Naive thymus-derived CD8-positive, alpha-beta T cell (primary cell): ENCODE results near the gene EYS. TPM values are rescaled to one million over a fixed set of nuclear protein-coding genes. Genes with fewer than 3 reads are reported as not detected.
A peak's percentile ranks its signal among the peaks of the same experiment; 100 is the strongest.
"Not testable (repeated sequence)": the region's sequence is repeated elsewhere in the genome, so short reads cannot be mapped to it uniquely, and the experiment has no call there.

ENCODE experiments used
- ATAC-seq, 2 donors: fragments of 150-1000 bp; cut with Tn5 transposase in 1 of 2; sonication (Bioruptor Pico), chemical (Tn5 transposase) in 1 of 2; 1 replicate in 1 of 2; 2 replicates in 1 of 2; pipeline ENCODE4 v1.10.0; 2021; ENCODE audit warnings: mild to moderate bottlenecking in 2 of 2, moderate library complexity in 2 of 2
- POLR2A ChIA-PET: fragments of 350-600 bp; sonication (Branson Sonifier 250); formaldehyde crosslinking; loops from one replicate; lab custom pipeline; 2021; ENCODE audit warnings: antibody characterized with exemption; lab: Charles Lee
- DNase-seq, 10 donors: peaks; one replicate each; pipeline versions ENCODE4 v3.0.0 to v3.0.0-alpha.2; 2020 to 2022
- H3K27ac Mint-ChIP-seq, 10 donors: one replicate each; pipeline ENCODE4 v1.8.0; 2020 to 2022; ENCODE audit warnings: mild to moderate bottlenecking in 10 of 10, mixed read lengths in 10 of 10, moderate library complexity in 4 of 10, inconsistent platforms in 1 of 10
- H3K27me3 Mint-ChIP-seq, 5 donors: one replicate each; pipeline ENCODE4 v1.8.0; 2021 to 2022; ENCODE audit warnings: mixed read lengths in 5 of 5
- H3K36me3 Mint-ChIP-seq, 3 donors: one replicate each; pipeline ENCODE4 v1.8.0; 2020 to 2022; ENCODE audit warnings: mixed read lengths in 3 of 3, mild to moderate bottlenecking in 2 of 3, inconsistent platforms in 1 of 3
- H3K4me1 Mint-ChIP-seq, 4 donors: one replicate each; pipeline ENCODE4 v1.8.0; 2021 to 2022; ENCODE audit warnings: mixed read lengths in 4 of 4
- H3K4me3 Mint-ChIP-seq, 10 donors: one replicate each; pipeline ENCODE4 v1.8.0; 2020 to 2022; ENCODE audit warnings: mild to moderate bottlenecking in 10 of 10, mixed read lengths in 10 of 10, moderate library complexity in 6 of 10, inconsistent platforms in 1 of 10
- H3K9me3 Mint-ChIP-seq, 9 donors: one replicate each; pipeline ENCODE4 v1.8.0; 2020 to 2022; ENCODE audit warnings: mixed read lengths in 9 of 9, mild to moderate bottlenecking in 3 of 9, inconsistent platforms in 1 of 9, moderate library complexity in 1 of 9
- polyA plus RNA-seq, 3 donors: library from polyadenylated mRNA; unstranded; fragments of 300-500 nt; fragmentation: Illumina TruSeq; gene quantifications; one replicate each; pipeline ENCODE4 v1.2.3, GENCODE V29; 2021
- total RNA-seq, 8 experiments: library from RNA in 2 of 8; stranded (reverse) in 2 of 8; gene quantifications; one replicate each; pipeline ENCODE4 v1.2.3 and lab custom pipeline; 2021 to 2026

Gene EYS
- total and polyA plus RNA-seq, 5 experiments from 2014 or later, result 0.07 to 0.09 TPM; not detected in 3

DNA sequence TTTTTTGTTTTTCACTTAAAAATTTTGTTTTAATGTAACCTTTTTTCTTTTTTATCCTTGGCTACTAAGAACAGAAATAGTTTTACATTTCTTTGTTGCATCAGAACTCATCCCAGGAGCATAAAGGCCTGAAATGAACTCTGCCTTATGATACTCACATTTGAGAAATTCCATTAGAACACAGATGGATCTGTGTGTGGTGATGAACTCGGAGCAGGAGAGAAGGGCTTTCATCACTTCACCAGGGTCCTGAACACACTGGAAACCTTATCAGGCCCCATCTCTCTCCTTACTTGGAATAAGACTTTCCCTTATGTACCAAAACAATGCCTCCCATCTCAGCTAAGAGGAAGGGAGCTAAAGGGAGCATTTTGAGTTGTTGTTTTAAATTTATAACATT lies 1932.1 kb downstream of the EYS start:
- Mint-ChIP-seq H3K4me3 (no peak overlapping the region), H3K27ac (no peak overlapping the region), H3K36me3 (no peaks in the 10 kb centered on the region), H3K4me1 (no peaks in the 10 kb centered on the region), H3K9me3 (no peaks in the 10 kb centered on the region), H3K27me3 (peaks cover 2 to 38% (median 17%) of the 10 kb centered on the region in 5 donors)
- POLR2A ChIA-PET, result no interaction called here
- DNase-seq, result no peak
- ATAC-seq, result no peak

DNA sequence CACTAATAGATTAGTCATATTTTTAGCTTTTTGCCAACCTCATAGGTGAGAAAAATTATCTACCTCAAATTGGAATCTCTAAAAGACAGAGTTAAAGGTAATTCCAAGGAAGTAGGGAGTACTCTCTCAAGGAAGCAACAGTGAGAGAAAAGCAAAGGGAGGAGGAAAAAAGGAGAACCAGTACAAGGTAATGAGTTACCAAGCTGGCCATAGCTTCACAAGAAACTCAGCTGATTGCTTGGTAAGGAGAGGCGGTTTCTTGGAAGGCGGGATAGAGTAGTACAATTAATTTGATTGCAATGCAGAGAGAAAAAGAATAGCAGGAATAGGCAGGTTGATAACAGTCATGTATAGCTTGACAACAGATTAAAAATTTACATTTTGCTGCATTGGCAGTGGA lies 1933.8 kb downstream of the EYS start:
- POLR2A ChIA-PET, result no interaction called here
- Mint-ChIP-seq H3K27me3 (peaks cover 2 to 38% (median 17%) of the 10 kb centered on the region in 5 donors), H3K4me3 (peak overlapping the region in 1 of 10 donors; percentile 1), H3K36me3 (no peaks in the 10 kb centered on the region), H3K9me3 (peaks cover 0 to 10% (median 0%) of the 10 kb centered on the region in 9 donors), H3K27ac (no peak overlapping the region), H3K4me1 (no peaks in the 10 kb centered on the region)
- ATAC-seq, result no peak
- no peak for DNase-seq

DNA sequence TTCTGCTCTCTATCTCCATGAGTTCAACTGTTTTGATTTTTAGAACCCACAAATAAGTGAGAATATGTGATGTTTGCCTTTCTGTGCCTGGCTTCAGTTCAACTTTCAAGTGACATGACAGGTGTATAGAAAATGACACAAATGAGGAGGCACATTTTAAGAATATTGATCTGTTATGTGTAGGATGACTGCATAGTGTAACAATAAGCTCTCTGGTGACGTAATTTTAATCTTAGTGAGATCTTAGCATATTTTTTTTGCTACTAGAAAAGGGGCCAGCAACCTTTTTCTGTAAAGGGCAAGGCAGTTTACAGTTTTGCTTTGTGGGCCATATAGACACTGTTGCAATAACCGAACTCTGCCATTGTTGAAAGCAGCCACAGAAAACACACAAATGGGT lies 1941.2 kb downstream of the EYS start:
- H3K4me3 Mint-ChIP-seq, result no peak overlapping the region
- H3K9me3 Mint-ChIP-seq, result peaks cover 0 to 20% (median 3%) of the 10 kb centered on the region in 9 donors
- H3K36me3 Mint-ChIP-seq, result peaks cover 0 to 2% (median 0%) of the 10 kb centered on the region in 3 donors
- ATAC-seq (no peak), DNase-seq (no peak)
- H3K4me1 Mint-ChIP-seq, result no peaks in the 10 kb centered on the region
- peaks cover 3 to 4% (median 3%) of the 10 kb centered on the region in 5 donors for H3K27me3 Mint-ChIP-seq
- POLR2A ChIA-PET, result no interaction called here
- no peak overlapping the region for H3K27ac Mint-ChIP-seq

DNA sequence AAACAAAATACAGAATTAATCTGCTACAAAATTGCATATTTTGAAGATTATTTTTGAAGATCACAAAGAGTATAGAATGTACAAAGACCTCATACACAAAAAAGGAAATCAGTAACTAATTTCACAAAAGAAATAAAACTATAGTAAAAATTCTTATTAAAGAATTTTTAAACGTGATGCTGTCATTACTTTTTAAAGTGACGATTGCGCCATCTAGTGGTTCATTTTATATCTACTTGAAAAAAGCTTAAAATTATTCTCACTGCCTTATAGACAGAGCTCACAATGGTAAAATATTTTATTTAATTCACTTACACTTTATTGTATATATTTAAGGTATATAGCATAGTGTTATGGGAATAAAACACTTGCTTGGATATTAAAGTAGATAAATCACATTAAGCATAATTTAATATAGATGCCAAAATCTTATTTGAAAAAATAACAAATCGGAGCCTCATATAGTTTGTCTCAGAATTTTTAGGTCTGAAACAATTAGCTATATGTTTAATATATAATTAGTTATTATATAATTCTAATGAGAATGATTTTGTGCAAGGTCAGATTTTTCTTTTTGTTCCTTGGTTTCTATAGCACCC lies 1942.6 kb downstream of the EYS start:
- ATAC-seq, result no peak
- H3K36me3 Mint-ChIP-seq, result peaks cover 0 to 3% (median 0%) of the 10 kb centered on the region in 3 donors
- no peak overlapping the region for H3K4me3 Mint-ChIP-seq
- peaks cover 0 to 3% (median 2%) of the 10 kb centered on the region in 5 donors for H3K27me3 Mint-ChIP-seq
- peaks cover 0 to 20% (median 3%) of the 10 kb centered on the region in 9 donors for H3K9me3 Mint-ChIP-seq
- no peak overlapping the region for H3K27ac Mint-ChIP-seq
- H3K4me1 Mint-ChIP-seq, result no peaks in the 10 kb centered on the region
- POLR2A ChIA-PET, result interaction anchor here (1.0 kb wide), 1 partner anchor 166 kb away, joined by 4 read pairs; no protein-coding TSS in a partner anchor
- peak in 3 of 10 donors; percentile 50 to 64 (median 57) for DNase-seq

DNA sequence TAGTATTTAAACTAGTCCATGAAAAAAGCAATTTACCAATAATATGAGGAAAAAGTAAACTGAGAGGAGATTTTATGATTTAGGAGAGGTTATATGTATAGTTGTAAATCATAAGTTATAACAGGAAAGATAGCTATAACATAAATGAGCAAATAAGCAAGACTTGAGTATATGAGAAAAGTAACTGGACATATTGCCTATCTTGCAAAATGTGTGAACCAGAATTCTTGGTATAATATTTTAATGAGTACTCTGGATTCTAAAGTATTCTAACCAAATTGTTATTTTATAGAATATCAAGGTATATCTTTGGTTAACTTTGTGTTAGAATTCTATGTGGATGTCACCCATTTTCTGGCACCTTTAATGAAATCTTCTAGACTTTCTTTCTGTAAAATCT lies 1946.8 kb downstream of the EYS start:
- H3K4me1 Mint-ChIP-seq, result no peaks in the 10 kb centered on the region
- H3K27me3 Mint-ChIP-seq, result no peaks in the 10 kb centered on the region
- POLR2A ChIA-PET, result no interaction called here
- H3K4me3 Mint-ChIP-seq, result no peak overlapping the region
- DNase-seq (no peak), ATAC-seq (no peak)
- H3K27ac Mint-ChIP-seq, result no peak overlapping the region
- peaks cover 5 to 26% (median 17%) of the 10 kb centered on the region in 3 donors for H3K36me3 Mint-ChIP-seq
- H3K9me3 Mint-ChIP-seq, result peaks cover 0 to 24% (median 17%) of the 10 kb centered on the region in 9 donors

DNA sequence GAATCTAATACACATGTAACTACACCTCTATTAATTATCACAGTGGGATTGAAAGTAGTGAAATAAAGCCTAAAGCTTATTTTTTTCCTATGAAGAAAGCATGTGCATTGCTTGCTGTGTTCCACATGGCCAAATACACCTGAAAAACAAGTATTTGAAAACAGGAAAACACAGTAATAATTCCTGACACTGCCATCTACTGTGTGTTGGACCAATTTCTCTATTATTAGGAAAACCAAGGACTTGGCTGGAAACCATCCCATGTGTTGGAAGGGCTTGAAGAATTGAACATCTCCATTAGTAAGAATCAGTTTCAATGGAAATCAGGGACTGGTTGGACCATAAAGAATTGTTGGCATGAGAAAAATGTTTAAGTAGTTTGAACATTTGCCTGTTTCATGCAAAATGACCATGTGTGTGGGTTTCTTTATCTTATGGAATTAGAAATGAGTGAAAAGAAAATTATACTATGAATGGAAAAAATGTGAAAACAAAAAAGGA lies 1947.4 kb downstream of the EYS start:
- ATAC-seq, result no peak

DNA sequence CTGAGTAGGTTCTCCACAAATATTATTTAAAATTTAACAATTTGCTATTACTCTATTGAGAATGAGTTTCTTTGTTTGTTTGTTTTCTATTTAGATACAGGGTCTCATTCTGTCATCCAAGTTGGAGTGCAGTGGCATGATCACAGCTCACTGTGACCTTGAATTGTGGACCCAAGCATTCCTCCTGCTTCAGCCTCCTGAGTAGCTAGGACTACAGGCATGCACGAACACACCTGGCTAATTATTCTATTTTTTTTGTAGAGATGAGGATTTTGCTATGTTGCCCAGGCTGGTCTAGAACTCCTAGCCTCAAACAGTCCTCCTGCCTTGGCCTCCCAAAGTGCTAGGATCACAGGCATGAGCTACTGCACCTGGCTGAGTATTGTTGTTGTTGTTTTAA lies 1949.2 kb downstream of the EYS start:
- Mint-ChIP-seq H3K4me1 (no peaks in the 10 kb centered on the region), H3K27ac (peak overlapping the region in 1 of 10 donors; percentile 85), H3K4me3 (no peak overlapping the region), H3K27me3 (no peaks in the 10 kb centered on the region), H3K9me3 (peaks cover 0 to 27% (median 17%) of the 10 kb centered on the region in 9 donors), H3K36me3 (peaks cover 10 to 26% (median 17%) of the 10 kb centered on the region in 3 donors)
- POLR2A ChIA-PET, result no interaction called here
- DNase-seq (no peak), ATAC-seq (no peak)

More for the DNA sequence above, 1947.4 kb downstream of the EYS start:
- no peak for DNase-seq
- H3K9me3 Mint-ChIP-seq, result peaks cover 0 to 26% (median 17%) of the 10 kb centered on the region in 9 donors
- H3K27ac Mint-ChIP-seq, result no peak overlapping the region
- H3K4me1 Mint-ChIP-seq, result no peaks in the 10 kb centered on the region
- no peaks in the 10 kb centered on the region for H3K27me3 Mint-ChIP-seq
- POLR2A ChIA-PET, result no interaction called here
- H3K36me3 Mint-ChIP-seq, result peaks cover 10 to 26% (median 17%) of the 10 kb centered on the region in 3 donors
- no peak overlapping the region for H3K4me3 Mint-ChIP-seq

DNA sequence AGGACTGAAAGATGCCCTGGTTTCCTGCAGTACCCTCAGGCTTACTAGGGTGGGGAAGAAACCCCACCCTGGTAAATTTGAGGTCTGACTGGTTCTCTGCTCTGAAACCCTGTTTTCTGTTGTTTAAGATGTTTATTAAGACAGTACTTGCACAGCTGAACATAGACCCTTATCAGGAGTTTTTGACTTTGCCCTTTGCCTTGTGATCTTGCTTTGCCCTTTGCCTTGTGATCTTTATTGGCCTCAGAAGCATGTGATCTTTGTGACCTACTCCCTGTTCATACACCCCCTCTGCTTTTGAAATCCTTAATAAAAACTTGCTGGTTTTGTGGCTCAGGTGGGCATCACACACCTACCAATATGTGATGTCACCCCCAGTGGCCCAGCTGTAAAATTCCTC lies 1949.8 kb downstream of the EYS start:
- H3K4me1 Mint-ChIP-seq, ATAC-seq, H3K27me3 Mint-ChIP-seq, POLR2A ChIA-PET, DNase-seq: not testable (repeated sequence)
- peak overlapping the region in 1 of 10 donors; percentile 34 for H3K4me3 Mint-ChIP-seq
- H3K27ac Mint-ChIP-seq, result peak overlapping the region in 1 of 10 donors; percentile 20
- peaks cover 0 to 27% (median 17%) of the 10 kb centered on the region in 9 donors for H3K9me3 Mint-ChIP-seq
- peaks cover 10 to 26% (median 17%) of the 10 kb centered on the region in 3 donors for H3K36me3 Mint-ChIP-seq

DNA sequence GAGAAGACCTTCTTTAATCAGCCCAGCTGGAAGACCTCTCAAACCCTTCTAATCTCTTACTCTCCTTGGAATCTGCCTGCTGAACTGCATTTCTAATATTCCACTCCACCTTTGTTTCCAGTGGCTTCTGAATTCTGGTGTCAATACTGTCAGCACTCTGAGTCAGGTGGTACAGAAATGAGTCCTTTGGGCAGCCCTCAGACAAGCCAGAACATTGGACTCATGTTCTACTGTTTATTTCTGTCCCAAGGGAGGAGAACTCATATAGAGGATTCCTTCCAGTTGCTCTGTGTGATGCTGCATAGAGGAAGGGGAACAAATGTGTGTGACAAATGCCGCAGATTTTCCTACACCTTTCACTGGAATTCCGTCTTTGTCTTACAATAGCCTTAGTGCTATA lies 1956.6 kb downstream of the EYS start:
- Mint-ChIP-seq H3K27me3 (peaks cover 0 to 4% (median 0%) of the 10 kb centered on the region in 5 donors), H3K36me3 (peaks cover 16 to 29% (median 20%) of the 10 kb centered on the region in 3 donors), H3K27ac (peak overlapping the region in 1 of 10 donors; percentile 36)

DNA sequence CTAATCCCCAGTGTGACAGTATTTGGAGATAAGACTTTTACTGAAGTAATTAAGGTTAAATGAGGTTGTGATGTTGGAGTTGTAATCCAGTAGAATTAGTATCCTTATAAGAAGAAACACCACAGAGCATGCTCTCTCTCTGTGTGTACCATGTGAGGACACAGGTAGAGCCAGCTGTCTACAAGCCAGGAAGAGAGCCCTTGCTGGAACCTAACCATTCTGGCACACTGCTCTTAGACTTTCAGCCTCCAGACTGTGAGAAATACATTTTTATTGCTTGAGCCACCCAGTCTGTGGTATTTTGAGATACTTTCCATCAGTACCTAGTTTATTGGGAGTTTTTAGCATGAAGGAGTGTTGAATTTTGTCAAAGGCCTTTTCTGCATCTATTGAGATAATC lies 1961.2 kb downstream of the EYS start:
- Mint-ChIP-seq H3K27me3 (peaks cover 0 to 4% (median 0%) of the 10 kb centered on the region in 5 donors), H3K9me3 (peaks cover 0 to 16% (median 5%) of the 10 kb centered on the region in 9 donors), H3K36me3 (peaks cover 10 to 27% (median 20%) of the 10 kb centered on the region in 3 donors), H3K27ac (no peak overlapping the region), H3K4me3 (no peak overlapping the region), H3K4me1 (peaks cover 0 to 17% (median 0%) of the 10 kb centered on the region in 4 donors)
- ATAC-seq, result no peak
- POLR2A ChIA-PET, result no interaction called here
- DNase-seq, result no peak

More for the DNA sequence above, 1956.6 kb downstream of the EYS start:
- DNase-seq (no peak), ATAC-seq (no peak)
- Mint-ChIP-seq H3K4me3 (no peak overlapping the region), H3K4me1 (peaks cover 0 to 7% (median 0%) of the 10 kb centered on the region in 4 donors), H3K9me3 (peaks cover 0 to 18% (median 9%) of the 10 kb centered on the region in 9 donors)
- POLR2A ChIA-PET, result no interaction called here

DNA sequence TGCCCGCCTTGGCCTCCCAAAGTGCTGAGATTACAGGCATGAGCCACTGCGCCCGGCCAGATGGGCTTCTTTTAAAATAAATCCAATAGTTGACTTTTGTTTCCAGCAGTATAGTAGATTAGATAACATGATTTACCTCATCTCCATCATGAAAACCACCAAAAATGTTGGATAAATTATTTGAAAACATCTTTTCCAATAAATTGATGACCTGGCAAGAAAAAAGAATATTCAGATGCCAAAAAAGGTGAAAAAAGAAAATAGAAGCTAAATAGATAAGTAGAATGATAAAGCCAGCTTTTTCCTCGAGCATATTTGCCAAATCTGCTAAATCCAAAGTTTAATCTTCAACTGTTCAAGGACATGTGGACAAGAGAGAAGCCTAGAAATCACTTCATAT lies 1962.2 kb downstream of the EYS start:
- H3K27ac Mint-ChIP-seq, result peak overlapping the region in 1 of 10 donors; percentile 4
- H3K4me3 Mint-ChIP-seq, result no peak overlapping the region
- peaks cover 4 to 20% (median 18%) of the 10 kb centered on the region in 3 donors for H3K36me3 Mint-ChIP-seq
- DNase-seq (no peak), ATAC-seq (no peak)
- peaks cover 0 to 4% (median 0%) of the 10 kb centered on the region in 5 donors for H3K27me3 Mint-ChIP-seq
- H3K9me3 Mint-ChIP-seq, result peaks cover 0 to 25% (median 5%) of the 10 kb centered on the region in 9 donors
- POLR2A ChIA-PET, result no interaction called here
- H3K4me1 Mint-ChIP-seq, result peaks cover 0 to 19% (median 4%) of the 10 kb centered on the region in 4 donors

DNA sequence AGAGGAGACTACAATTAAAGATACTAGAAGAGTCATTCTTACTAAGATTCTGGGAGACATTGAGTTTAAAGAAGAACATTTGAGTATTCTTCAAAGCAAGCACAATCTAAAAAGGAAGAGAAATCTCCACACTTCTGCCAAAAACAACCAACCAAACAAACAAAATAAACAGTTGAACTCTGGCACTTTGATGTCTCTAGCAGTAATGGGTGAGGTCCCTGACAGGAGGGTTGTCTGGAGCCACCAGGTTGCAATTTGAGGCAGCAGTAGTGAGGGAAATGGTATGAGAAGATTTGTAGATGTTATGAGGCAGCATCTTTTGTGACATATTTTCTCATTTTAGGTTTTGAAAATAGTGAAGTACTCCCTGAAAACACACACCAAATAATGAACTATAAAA lies 1963.3 kb downstream of the EYS start:
- Mint-ChIP-seq H3K4me1 (peaks cover 0 to 19% (median 5%) of the 10 kb centered on the region in 4 donors), H3K27ac (no peak overlapping the region), H3K36me3 (peaks cover 6 to 19% (median 10%) of the 10 kb centered on the region in 3 donors), H3K9me3 (peaks cover 0 to 25% (median 11%) of the 10 kb centered on the region in 9 donors), H3K27me3 (peaks cover 0 to 3% (median 0%) of the 10 kb centered on the region in 5 donors), H3K4me3 (no peak overlapping the region)
- no peak for ATAC-seq
- POLR2A ChIA-PET, result no interaction called here
- DNase-seq, result no peak

DNA sequence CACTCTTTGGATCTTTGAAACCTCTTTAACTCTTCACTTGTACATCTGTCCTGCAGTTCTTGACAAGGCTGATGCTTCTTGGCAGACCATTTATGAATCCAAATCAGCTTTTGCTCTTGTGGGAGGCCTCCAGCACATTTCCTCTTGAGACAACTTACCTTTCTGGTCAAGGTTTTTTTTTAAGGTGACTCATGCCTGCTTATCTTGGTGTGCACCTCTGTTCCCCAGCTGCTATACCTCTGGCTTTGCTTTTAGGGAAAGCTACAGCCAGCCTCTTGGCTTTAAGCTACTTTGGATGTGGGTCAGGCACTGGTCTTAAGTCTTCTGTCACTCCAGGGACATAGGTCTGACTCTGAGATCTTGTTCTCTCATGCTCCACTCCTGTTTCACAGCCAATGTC lies 1965.0 kb downstream of the EYS start:
- Mint-ChIP-seq H3K27ac (peak overlapping the region in 1 of 10 donors; percentile 45), H3K9me3 (peaks cover 0 to 19% (median 9%) of the 10 kb centered on the region in 9 donors), H3K27me3 (no peaks in the 10 kb centered on the region), H3K36me3 (peaks cover 2 to 12% (median 8%) of the 10 kb centered on the region in 3 donors), H3K4me1 (peaks cover 0 to 17% (median 5%) of the 10 kb centered on the region in 4 donors), H3K4me3 (no peak overlapping the region)
- ATAC-seq (no peak), DNase-seq (no peak)
- POLR2A ChIA-PET, result no interaction called here
